K562 (cell line): Measurements from ENCODE around the gene ATXN1. TPM values are rescaled to one million over a fixed set of nuclear protein-coding genes. Genes with fewer than 3 reads are reported as not detected.

ENCODE experiments used
- ATAC-seq: fragments of 200-7000 bp; cut with Tn5 transposase; 3 replicates; pipeline ENCODE4 v1.9.1; 2020; ENCODE audit warnings: moderate library complexity
- BruUV-seq: library from RNA; stranded (reverse); fragments of 400-500 nt; replicated peaks from 2 replicates; lab custom pipeline; 2021; lab: Mats Ljungman, UMichigan
- CTCF ChIA-PET: fragments of 300-600 bp; formaldehyde crosslinking; extraction: SDS; loops from one replicate; lab custom pipeline; 2021; ENCODE audit warnings: low intra/inter-chr PET ratio; lab: Yijun Ruan, JAX
- POLR2A ChIA-PET: fragments of 300-600, 350-650 bp; sonication (Branson Sonifier 250); formaldehyde crosslinking; extraction: SDS; loops from one replicate; lab custom pipeline; 2021; ENCODE audit warnings: antibody characterized with exemption, inconsistent platforms; lab: Yijun Ruan, JAX
- DNase-seq, 4 experiments: peaks; one replicate each; pipeline versions ENCODE4 v3.0.0 to v3.0.0-alpha.2; 2011 to 2018; ENCODE audit warnings: low spot score in 3 of 4, mixed read lengths in 3 of 4; ENCODE audit errors: extremely low read depth in 1 of 4
- FAIRE-seq: peaks from 2 replicates; lab custom pipeline; 2011; peaks lifted over from hg19 to GRCh38; lab: Jason Lieb, UNC
- H2AFZ ChIP-seq: 2 replicates; pipeline ENCODE4 v1.6.0; 2011; ENCODE audit warnings: low read depth, low read length, control low read depth, inconsistent platforms
- H3K27ac ChIP-seq: fragments of 200-600 bp; 3 replicates; pipeline ENCODE4 v1.8.0; 2011; ENCODE audit warnings: low read depth, mild to moderate bottlenecking, control low read depth, inconsistent platforms, low read length, moderate library complexity, mixed read lengths; ENCODE audit errors: extremely low read depth
- H3K27me3 ChIP-seq, 2 experiments: fragments of 300-600 bp in 1 of 2; 2 replicates in 1 of 2; 3 replicates in 1 of 2; pipeline versions ENCODE4 v1.6.0 to v1.8.0; 2011; ENCODE audit warnings: inconsistent platforms in 2 of 2, low read length in 2 of 2, mild to moderate bottlenecking in 1 of 2, mixed read lengths in 1 of 2, moderate library complexity in 1 of 2; ENCODE audit not compliant: control insufficient read depth in 2 of 2, insufficient read depth in 2 of 2
- H3K36me3 ChIP-seq: fragments of 300-600 bp; 3 replicates; pipeline ENCODE4 v1.8.0; 2011; ENCODE audit warnings: mild to moderate bottlenecking, low read length, inconsistent platforms; ENCODE audit not compliant: control insufficient read depth, insufficient read depth
- H3K4me1 ChIP-seq, 2 experiments: fragments of 200-600 bp in 1 of 2; replicated peaks in 1 of 2; 2 replicates in 1 of 2; 3 replicates in 1 of 2; pipeline versions ENCODE4 v1.5.1 to v1.8.0; 2011; ENCODE audit warnings: inconsistent platforms in 2 of 2, low read length in 2 of 2, mild to moderate bottlenecking in 1 of 2, mixed read lengths in 1 of 2, moderate library complexity in 1 of 2; ENCODE audit not compliant: control insufficient read depth in 2 of 2, insufficient read depth in 2 of 2
- H3K4me2 ChIP-seq: 2 replicates; pipeline ENCODE4 v1.6.1; 2011; ENCODE audit warnings: low read length, control low read depth, inconsistent platforms, mixed read lengths; ENCODE audit not compliant: insufficient read depth
- H3K4me3 ChIP-seq: fragments of 200-600 bp; sonication (generic), shearing (Covaris generic); 2 replicates; pipeline ENCODE4 v1.5.1; 2016; ENCODE audit warnings: control low read depth, inconsistent platforms
- H3K79me2 ChIP-seq: fragments of 200-600 bp; 3 replicates; pipeline ENCODE4 v1.8.0; 2011; ENCODE audit warnings: low read length, inconsistent platforms; ENCODE audit not compliant: control insufficient read depth, insufficient read depth
- H3K9ac ChIP-seq, 2 experiments: 2 replicates each; pipeline versions ENCODE4 v1.6.0 to v1.6.1; 2011; ENCODE audit warnings: low read depth in 2 of 2, low read length in 2 of 2, control low read depth in 1 of 2, inconsistent platforms in 1 of 2, mild to moderate bottlenecking in 1 of 2, mixed read lengths in 1 of 2; ENCODE audit not compliant: insufficient read depth in 1 of 2
- H3K9me1 ChIP-seq: one replicate; pipeline ENCODE4 v1.6.0; 2011; ENCODE audit warnings: inconsistent platforms, mild to moderate bottlenecking, low read length, moderate library complexity; ENCODE audit not compliant: control insufficient read depth, insufficient read depth
- H3K9me3 ChIP-seq: replicated peaks from 2 replicates; pipeline ENCODE4 v1.5.1; 2011; ENCODE audit warnings: low read depth, low read length, inconsistent platforms; ENCODE audit not compliant: control insufficient read depth, insufficient read depth
- H4K20me1 ChIP-seq: replicated peaks from 2 replicates; pipeline ENCODE4 v1.6.1; 2011; ENCODE audit warnings: low read length, inconsistent platforms, mixed read lengths; ENCODE audit not compliant: control insufficient read depth, insufficient read depth
- ADNP ChIP-seq: fragments of 200-800 bp; sonication (Bioruptor generic); IDR thresholded peaks from 2 replicates; pipeline ENCODE4 v1.6.1; 2016; ENCODE audit warnings: missing genetic modification characterization, missing compliant biosample characterization
- BCOR ChIP-seq: fragments of 450-650 bp; IDR thresholded peaks from 2 replicates; pipeline ENCODE4 v1.6.1; 2016
- HDAC2 ChIP-seq: fragments of 450-650 bp; IDR thresholded peaks from 2 replicates; pipeline ENCODE4 v1.6.1; 2016; ENCODE audit warnings: mild to moderate bottlenecking
- JUNB ChIP-seq: fragments of 450-650 bp; formaldehyde crosslinking; conservative IDR thresholded peaks from 2 replicates; pipeline ENCODE4 v1.4.0; 2020; ENCODE audit warnings: mild to moderate bottlenecking
- KDM1A ChIP-seq, 2 experiments: fragments of 450-650 bp; IDR thresholded peaks; 2 replicates each; pipeline ENCODE4 v1.6.1; 2016; ENCODE audit warnings: mild to moderate bottlenecking in 2 of 2
- MCM5 ChIP-seq: fragments of 450-650 bp; IDR thresholded peaks from 2 replicates; pipeline ENCODE4 v1.6.1; 2016; ENCODE audit warnings: low read depth
- PML ChIP-seq: IDR thresholded peaks from 2 replicates; pipeline ENCODE4 v1.6.1; 2012; ENCODE audit warnings: low read length, inconsistent platforms
- PTBP1 ChIP-seq: fragments of 200-400 bp; formaldehyde crosslinking; IDR thresholded peaks from 2 replicates; pipeline ENCODE4 v1.6.1; 2017; ENCODE audit warnings: low read depth, low read length
- RBM25 ChIP-seq: fragments of 200-400 bp; formaldehyde crosslinking; IDR thresholded peaks from 2 replicates; pipeline ENCODE4 v1.6.1; 2018; ENCODE audit warnings: low read length, low read depth, moderate library complexity; ENCODE audit not compliant: severe bottlenecking
- SMARCA5 ChIP-seq: fragments of 450-650 bp; IDR thresholded peaks from 2 replicates; pipeline ENCODE4 v1.6.1; 2016
- SMARCC2 ChIP-seq: fragments of 450-650 bp; IDR thresholded peaks from 2 replicates; pipeline ENCODE4 v1.6.1; 2017; ENCODE audit warnings: antibody characterized with exemption, moderate library complexity, mild to moderate bottlenecking, low read depth
- ZC3H4 ChIP-seq: sonication (generic); formaldehyde crosslinking; IDR thresholded peaks from 2 replicates; pipeline ENCODE4 v1.9.0; 2021; ENCODE audit warnings: missing genetic modification reagents, borderline replicate concordance
- ZFP36 ChIP-seq: fragments of 150-350 bp; IDR thresholded peaks from 2 replicates; pipeline ENCODE4 v1.6.1; 2018; ENCODE audit warnings: low read length, low read depth; ENCODE audit not compliant: partially characterized antibody
- ZNF165 ChIP-seq: fragments of 250-450 bp; sonication (Bioruptor Pico); IDR thresholded peaks from 2 replicates; pipeline ENCODE4 v1.4.0; 2020; ENCODE audit warnings: borderline replicate concordance
- ZNF644 ChIP-seq: fragments of 200-800 bp; sonication (Bioruptor generic); IDR thresholded peaks from 2 replicates; pipeline ENCODE4 v1.6.1; 2016; ENCODE audit warnings: low read depth, missing genetic modification characterization, missing compliant biosample characterization
- ZNF75A ChIP-seq: fragments of 450-650 bp; formaldehyde crosslinking; IDR thresholded peaks from 2 replicates; pipeline ENCODE4 v1.4.0; 2020; ENCODE audit warnings: mild to moderate bottlenecking
- ZNF766 ChIP-seq: fragments of 200-800 bp; sonication (Bioruptor generic); conservative IDR thresholded peaks from 2 replicates; pipeline ENCODE4 v1.6.1; 2016; ENCODE audit warnings: missing genetic modification characterization, missing compliant biosample characterization
- ZNF79 ChIP-seq: fragments of 250-450 bp; sonication (Bioruptor Pico); IDR thresholded peaks from 2 replicates; pipeline ENCODE4 v1.4.0; 2020; ENCODE audit warnings: low read depth, mild to moderate bottlenecking, moderate library complexity
- WGBS: fragments of 100-300 bp; shearing (Covaris generic); methylation state at CpG from one replicate; pipeline ENCODE4 v1.1.6; 2016; ENCODE audit warnings: low coverage, mixed read lengths; ENCODE audit not compliant: insufficient coverage; ENCODE audit errors: missing lambda C conversion rate; 5-methylcytosine and 5-hydroxymethylcytosine counted together
- in situ Hi-C: fragments of 300-500 bp; cut with MboI; formaldehyde crosslinking; loops from 4 replicates; pipeline ENCODE4 v1.15.0; 2018; ENCODE audit warnings: inconsistent platforms, mixed read lengths
- intact Hi-C: fragments of 100-400 bp; cut with micrococcal nuclease; formaldehyde crosslinking; loops from 2 replicates; pipeline ENCODE4 v1.14.2; 2022
- polyA plus RNA-seq, 8 experiments: library from polyadenylated mRNA; depleted of rRNA in 4 of 8; stranded (reverse) in 5 of 8; unstranded in 3 of 8; fragments of >200 nt; fragmentation: Nextera tagmentation in 2 of 8; fragmentation: Illumina TruSeq in 1 of 8; extraction: Ambion mirVana in 2 of 8; extraction: Trizol in 1 of 8; gene quantifications; 2 replicates each; pipeline versions ENCODE4 v1.2.1 to v1.2.3, GENCODE V29; 2011 to 2014; ENCODE audit warnings: inconsistent platforms in 1 of 8, missing spikeins in 1 of 8
- total RNA-seq, 7 experiments: library from RNA; depleted of rRNA in 6 of 7; stranded (reverse); fragments of >200 nt in 6 of 7; fragmentation: Illumina TruSeq in 2 of 7; extraction: Trizol in 2 of 7; gene quantifications; 2 replicates each; pipeline versions ENCODE4 v1.2.1 to v1.2.3, GENCODE V29; 2011 to 2021; ENCODE audit warnings: low replicate concordance in 1 of 7
- TF ChIP-seq, protein P1 (sequence below): fragments of 450-650 bp; IDR thresholded peaks from 2 replicates; pipeline ENCODE4 v1.6.1; 2016; ENCODE audit warnings: low read depth, mild to moderate bottlenecking, moderate library complexity
- TF ChIP-seq, protein P2 (sequence below): sonication (generic); formaldehyde crosslinking; IDR thresholded peaks from 2 replicates; pipeline ENCODE4 v1.8.0; 2022; ENCODE audit warnings: mild to moderate bottlenecking, missing genetic modification reagents
- TF ChIP-seq, protein P3 (sequence below): fragments of 250-450 bp; sonication (Bioruptor Pico); IDR thresholded peaks from 2 replicates; pipeline ENCODE4 v1.5.0; 2021

Gene ATXN1
- total and polyA plus RNA-seq, 9 of the 15 experiments (the other 6 are each of a cell fraction or from before 2014, with no cell fraction given): under 0.01 to 1.2 (median 0.58) TPM

DNA sequence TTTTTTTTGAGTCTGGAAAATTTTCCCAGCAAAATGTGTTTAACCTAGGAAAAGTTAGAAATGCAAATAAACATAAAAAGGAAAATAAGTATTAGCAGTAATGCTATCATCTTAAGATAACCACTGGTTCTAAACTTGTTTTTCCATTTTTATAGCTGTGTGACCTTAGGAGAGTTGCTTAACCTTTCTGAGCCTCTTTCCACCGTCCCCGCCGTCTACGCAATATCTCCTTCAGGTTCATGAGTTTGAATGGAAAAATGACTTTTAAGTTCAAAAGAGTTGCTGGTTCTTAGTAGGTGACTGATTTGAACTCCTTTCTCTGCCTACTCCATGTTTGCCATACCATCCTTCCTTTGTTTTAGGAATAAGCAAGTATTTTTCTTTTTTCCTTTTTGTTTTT, 478.9 kb downstream of the ATXN1 start:
- H3K4me3 ChIP-seq: no peak overlapping the region
- ATAC-seq (no peak), FAIRE-seq (no peak), DNase-seq (no peak)
- in situ Hi-C loops (no loop called here), intact Hi-C loops (no loop called here)
- H3K9ac ChIP-seq: no peak overlapping the region
- H3K4me1 ChIP-seq: peaks cover 8 to 11% of the 10 kb centered on the region in 2 experiments
- H3K27me3 ChIP-seq: no peaks in the 10 kb centered on the region
- ChIA-PET POLR2A (interaction anchor here (3.9 kb wide), 1 partner anchor 16 kb away, joined by 18 read pairs; no protein-coding TSS in a partner anchor), CTCF (no interaction called here)
- H3K36me3 ChIP-seq: peaks cover 77% of the 10 kb centered on the region
- H3K9me3 ChIP-seq: no peaks in the 10 kb centered on the region; the same call in 1 of the 2 replicates
- no TSS peak for BruUV-seq
- H4K20me1 ChIP-seq: 0 out of 2 replicates have a peak, but pooled peaks cover 6% of the 10 kb centered on the region
- peak; percentile 72 for TF ChIP-seq ZFP36
- TF ChIP-seq KDM1A (IDR thresholded peaks at IDR 0.05): peak in 1 of 2 experiments; percentile 33; a peak in 1 of 4 replicates
- peak; percentile 57; the same call in 1 of the 2 replicates for TF ChIP-seq SMARCA5
- no peak for TF ChIP-seq ZC3H4 (CRISPR knock-in tag)
- 0 out of 2 replicates have a peak, but pooled peaks have one; percentile 28 for TF ChIP-seq HDAC2
- TF ChIP-seq, protein P1, sequence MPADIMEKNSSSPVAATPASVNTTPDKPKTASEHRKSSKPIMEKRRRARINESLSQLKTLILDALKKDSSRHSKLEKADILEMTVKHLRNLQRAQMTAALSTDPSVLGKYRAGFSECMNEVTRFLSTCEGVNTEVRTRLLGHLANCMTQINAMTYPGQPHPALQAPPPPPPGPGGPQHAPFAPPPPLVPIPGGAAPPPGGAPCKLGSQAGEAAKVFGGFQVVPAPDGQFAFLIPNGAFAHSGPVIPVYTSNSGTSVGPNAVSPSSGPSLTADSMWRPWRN: no peak
- TF ChIP-seq SMARCC2: no peak
- TF ChIP-seq RBM25: peak; percentile 99
- peak; percentile 91 for TF ChIP-seq BCOR
- no peak for TF ChIP-seq ZNF165
- TF ChIP-seq, protein P2, sequence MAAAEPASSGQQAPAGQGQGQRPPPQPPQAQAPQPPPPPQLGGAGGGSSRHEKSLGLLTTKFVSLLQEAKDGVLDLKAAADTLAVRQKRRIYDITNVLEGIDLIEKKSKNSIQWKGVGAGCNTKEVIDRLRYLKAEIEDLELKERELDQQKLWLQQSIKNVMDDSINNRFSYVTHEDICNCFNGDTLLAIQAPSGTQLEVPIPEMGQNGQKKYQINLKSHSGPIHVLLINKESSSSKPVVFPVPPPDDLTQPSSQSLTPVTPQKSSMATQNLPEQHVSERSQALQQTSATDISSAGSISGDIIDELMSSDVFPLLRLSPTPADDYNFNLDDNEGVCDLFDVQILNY (CRISPR knock-in tag): no peak
- TF ChIP-seq MCM5: no peak
- no peak for TF ChIP-seq PML
- TF ChIP-seq ZNF766 (CRISPR knock-in tag): no peak
- no peak for TF ChIP-seq ZNF644
- no peak for TF ChIP-seq PTBP1
- peak; percentile 55 for TF ChIP-seq ADNP
- no peak for TF ChIP-seq ZNF75A
- TF ChIP-seq JUNB (CRISPR knock-in tag): no peak
- no peak for TF ChIP-seq ZNF79
- TF ChIP-seq, protein P3, sequence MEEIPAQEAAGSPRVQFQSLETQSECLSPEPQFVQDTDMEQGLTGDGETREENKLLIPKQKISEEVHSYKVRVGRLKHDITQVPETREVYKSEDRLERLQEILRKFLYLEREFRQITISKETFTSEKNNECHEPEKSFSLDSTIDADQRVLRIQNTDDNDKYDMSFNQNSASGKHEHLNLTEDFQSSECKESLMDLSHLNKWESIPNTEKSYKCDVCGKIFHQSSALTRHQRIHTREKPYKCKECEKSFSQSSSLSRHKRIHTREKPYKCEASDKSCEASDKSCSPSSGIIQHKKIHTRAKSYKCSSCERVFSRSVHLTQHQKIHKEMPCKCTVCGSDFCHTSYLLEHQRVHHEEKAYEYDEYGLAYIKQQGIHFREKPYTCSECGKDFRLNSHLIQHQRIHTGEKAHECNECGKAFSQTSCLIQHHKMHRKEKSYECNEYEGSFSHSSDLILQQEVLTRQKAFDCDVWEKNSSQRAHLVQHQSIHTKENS (CRISPR knock-in tag): no peak
- 90% methylated on average over 4 of the region's 4 CpGs for WGBS
- peaks cover 6% of the 10 kb centered on the region; the same call in 2 of the 3 replicates for H3K79me2 ChIP-seq
- no peak overlapping the region for H2AFZ ChIP-seq
- no peak overlapping the region for H3K4me2 ChIP-seq
- H3K27ac ChIP-seq: no peak overlapping the region
- H3K9me1 ChIP-seq: peaks cover 7% of the 10 kb centered on the region
